ENCODE measurements around the gene CHIC2. TPM values are rescaled to one million over a fixed set of nuclear protein-coding genes. Genes with fewer than 3 reads are reported as not detected.

CHIC2 gene
- total RNA-seq, 2 experiments from 2014 or later, result 30.4 to 38.6 TPM

GRCh38 chr4:54093324-54094240, 29.2 kb upstream of the CHIC2 start:
- Histone ChIP-seq H4K20me1 (ENCODE audit: insufficient read depth, low read length) (no peaks in the 10 kb centered on the region), H3K9me3 (ENCODE audit: low read length) (no peaks in the 10 kb centered on the region), H3K4me2 (ENCODE audit: low read length) (peak overlapping the region; percentile 82; the same call in 1 of the 2 replicates), H3K79me2 (ENCODE audit: insufficient read depth, low read depth, low read length) (no peaks in the 10 kb centered on the region), H3K27ac (ENCODE audit: low read depth, low read length, poor library complexity, severe bottlenecking) (no peak overlapping the region), H3K4me1 (ENCODE audit: insufficient read depth, low read length, poor library complexity, severe bottlenecking) (peaks cover 32% of the 10 kb centered on the region), H3K9me2 (ENCODE audit: insufficient read depth, low read length) (no peaks in the 10 kb centered on the region), H3K36me3 (ENCODE audit: insufficient read depth, low read length) (no peaks in the 10 kb centered on the region), H3K4me3 (ENCODE audit: low read depth, low read length, poor library complexity, severe bottlenecking) (no peak overlapping the region), H2AFZ (ENCODE audit: low read length) (peak overlapping the region; percentile 91)
- BruUV-seq (replicated peaks), result no TSS peak
- intact Hi-C loops (cut with micrococcal nuclease; ENCODE audit: unreplicated experiment), result no loop called here
- TF ChIP-seq CTCF (conservative IDR thresholded peaks at IDR 0.05; ENCODE audit: low read length), result no peak
- no peak for TF ChIP-seq EZH2phosphoT487 (IDR thresholded peaks at IDR 0.05; ENCODE audit: borderline replicate concordance, low read depth, low read length)
- POLR2A ChIA-PET, result interaction anchor here (0.6 to 0.8 kb wide), 3 partner anchors 13 to 104 kb away, joined by 3 read pairs; no protein-coding TSS in a partner anchor
- DNase-seq (ENCODE audit: low spot score), result no peak
- CTCF ChIA-PET (ENCODE audit: unreplicated experiment), result no interaction called here

GRCh38 chr4:54092405-54093323, 28.3 kb upstream of the CHIC2 start:
- no peak overlapping the region for H3K27ac ChIP-seq (ENCODE audit: low read depth, low read length, poor library complexity, severe bottlenecking)
- no peaks in the 10 kb centered on the region for H3K79me2 ChIP-seq (ENCODE audit: insufficient read depth, low read depth, low read length)
- H3K36me3 ChIP-seq (ENCODE audit: insufficient read depth, low read length), result no peaks in the 10 kb centered on the region
- TF ChIP-seq EZH2phosphoT487 (IDR thresholded peaks at IDR 0.05; ENCODE audit: borderline replicate concordance, low read depth, low read length) (no peak), CTCF (conservative IDR thresholded peaks at IDR 0.05; ENCODE audit: low read length) (no peak)
- no peak for DNase-seq (ENCODE audit: low spot score)
- POLR2A ChIA-PET, result interaction anchor here (0.8 kb wide), 1 partner anchor 14 kb away, joined by 3 read pairs; no protein-coding TSS in a partner anchor
- intact Hi-C loops (cut with micrococcal nuclease; ENCODE audit: unreplicated experiment), result no loop called here
- H3K4me3 ChIP-seq (ENCODE audit: low read depth, low read length, poor library complexity, severe bottlenecking), result peak overlapping the region; percentile 63
- no TSS peak for BruUV-seq (replicated peaks)
- H4K20me1 ChIP-seq (ENCODE audit: insufficient read depth, low read length), result no peaks in the 10 kb centered on the region
- peak overlapping the region; percentile 82 for H3K4me2 ChIP-seq (ENCODE audit: low read length)
- peaks cover 28% of the 10 kb centered on the region for H3K4me1 ChIP-seq (ENCODE audit: insufficient read depth, low read length, poor library complexity, severe bottlenecking)
- H3K9me3 ChIP-seq (ENCODE audit: low read length), result no peaks in the 10 kb centered on the region
- peak overlapping the region; percentile 91 for H2AFZ ChIP-seq (ENCODE audit: low read length)
- H3K9me2 ChIP-seq (ENCODE audit: insufficient read depth, low read length), result no peaks in the 10 kb centered on the region
- CTCF ChIA-PET (ENCODE audit: unreplicated experiment), result no interaction called here
